ENCODE measurements around the gene RNF144A. TPM values are rescaled to one million over a fixed set of nuclear protein-coding genes. Genes with fewer than 3 reads are reported as not detected.

Gene RNF144A
- polyA plus RNA-seq, 1 donor from 2014 or later, result 0.83 TPM

GRCh38 chr2:7063789-7064188 is 146.6 kb downstream of the RNF144A start:
- Mint-ChIP-seq H3K27me3 (peaks cover 12% of the 10 kb centered on the region), H3K27ac (no peak overlapping the region), H3K36me3 (peaks cover 3% of the 10 kb centered on the region), H3K4me1 (peaks cover 10 to 12% (median 11%) of the 10 kb centered on the region in 3 donors), H3K9me3 (peaks cover 8 to 20% (median 11%) of the 10 kb centered on the region in 3 donors), H3K4me3 (no peak overlapping the region)

DNA sequence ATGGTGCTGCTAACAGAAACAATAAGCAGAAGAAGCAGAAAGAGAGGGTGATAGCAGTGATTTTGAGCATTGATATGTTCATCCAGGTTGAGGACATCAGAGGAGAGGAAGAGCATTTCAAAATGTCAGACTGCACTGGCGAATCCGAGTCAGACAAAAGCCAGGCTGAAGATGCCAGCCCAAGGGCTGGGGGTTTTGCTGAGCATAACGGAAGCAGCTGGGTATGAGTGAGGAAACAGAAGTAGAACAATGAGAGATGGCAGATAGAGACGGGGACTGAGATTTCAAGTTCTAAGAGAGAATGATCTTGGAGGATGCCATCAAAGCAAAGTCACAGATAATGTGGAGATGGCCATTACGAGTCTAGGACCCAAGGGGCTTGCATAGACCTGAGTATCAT is 151.2 kb downstream of the RNF144A start:
- H3K4me3 Mint-ChIP-seq, result peak overlapping the region in 1 of 4 donors; percentile 35
- no peaks in the 10 kb centered on the region for H3K4me1 Mint-ChIP-seq
- H3K36me3 Mint-ChIP-seq, result peaks cover 2% of the 10 kb centered on the region
- H3K27ac Mint-ChIP-seq, result peak overlapping the region in 1 of 3 donors; percentile 24
- peaks cover 12% of the 10 kb centered on the region for H3K27me3 Mint-ChIP-seq
- H3K9me3 Mint-ChIP-seq, result peaks cover 6 to 20% (median 9%) of the 10 kb centered on the region in 3 donors

- H3K4me3 Mint-ChIP-seq, result no peak overlapping the region
- no peaks in the 10 kb centered on the region for H3K4me1 Mint-ChIP-seq
- no peak overlapping the region for H3K27ac Mint-ChIP-seq
- peaks cover 2 to 7% (median 5%) of the 10 kb centered on the region in 3 donors for H3K9me3 Mint-ChIP-seq
- peaks cover 10% of the 10 kb centered on the region for H3K27me3 Mint-ChIP-seq
- peaks cover 3% of the 10 kb centered on the region for H3K36me3 Mint-ChIP-seq
Measured at GRCh38 chr2:7070483-7070882, 153.3 kb downstream of the RNF144A start.

GRCh38 chr2:7071154-7071553 is 153.9 kb downstream of the RNF144A start:
- H3K36me3 Mint-ChIP-seq, result peaks cover 3% of the 10 kb centered on the region
- H3K9me3 Mint-ChIP-seq, result peaks cover 2 to 7% (median 5%) of the 10 kb centered on the region in 3 donors
- no peak overlapping the region for H3K4me3 Mint-ChIP-seq
- no peaks in the 10 kb centered on the region for H3K4me1 Mint-ChIP-seq
- no peak overlapping the region for H3K27ac Mint-ChIP-seq
- H3K27me3 Mint-ChIP-seq, result peaks cover 10% of the 10 kb centered on the region

- Mint-ChIP-seq H3K27ac (no peak overlapping the region), H3K4me3 (no peak overlapping the region), H3K9me3 (peaks cover 2 to 7% (median 5%) of the 10 kb centered on the region in 3 donors), H3K27me3 (peaks cover 8% of the 10 kb centered on the region), H3K36me3 (peaks cover 3% of the 10 kb centered on the region), H3K4me1 (no peaks in the 10 kb centered on the region)
Measured at GRCh38 chr2:7071916-7072556, 154.8 kb downstream of the RNF144A start.

GRCh38 chr2:7073901-7074300 is 156.7 kb downstream of the RNF144A start:
- Mint-ChIP-seq H3K4me3 (no peak overlapping the region), H3K27me3 (peaks cover 4% of the 10 kb centered on the region), H3K27ac (no peak overlapping the region), H3K4me1 (no peaks in the 10 kb centered on the region), H3K9me3 (peaks cover 2 to 7% (median 4%) of the 10 kb centered on the region in 3 donors), H3K36me3 (peaks cover 3% of the 10 kb centered on the region)

GRCh38 chr2:7075834-7076233 is 158.6 kb downstream of the RNF144A start:
- Mint-ChIP-seq H3K27ac (no peak overlapping the region), H3K4me3 (no peak overlapping the region), H3K36me3 (peaks cover 3% of the 10 kb centered on the region), H3K4me1 (no peaks in the 10 kb centered on the region), H3K9me3 (peaks cover 2 to 7% (median 4%) of the 10 kb centered on the region in 3 donors), H3K27me3 (no peaks in the 10 kb centered on the region)

GRCh38 chr2:7077660-7078267 is 160.6 kb downstream of the RNF144A start:
- no peak overlapping the region for H3K27ac Mint-ChIP-seq
- H3K36me3 Mint-ChIP-seq, result peaks cover 2% of the 10 kb centered on the region
- H3K4me1 Mint-ChIP-seq, result no peaks in the 10 kb centered on the region
- no peak overlapping the region for H3K4me3 Mint-ChIP-seq
- H3K27me3 Mint-ChIP-seq, result no peaks in the 10 kb centered on the region
- peaks cover 0 to 2% (median 0%) of the 10 kb centered on the region in 3 donors for H3K9me3 Mint-ChIP-seq

DNA sequence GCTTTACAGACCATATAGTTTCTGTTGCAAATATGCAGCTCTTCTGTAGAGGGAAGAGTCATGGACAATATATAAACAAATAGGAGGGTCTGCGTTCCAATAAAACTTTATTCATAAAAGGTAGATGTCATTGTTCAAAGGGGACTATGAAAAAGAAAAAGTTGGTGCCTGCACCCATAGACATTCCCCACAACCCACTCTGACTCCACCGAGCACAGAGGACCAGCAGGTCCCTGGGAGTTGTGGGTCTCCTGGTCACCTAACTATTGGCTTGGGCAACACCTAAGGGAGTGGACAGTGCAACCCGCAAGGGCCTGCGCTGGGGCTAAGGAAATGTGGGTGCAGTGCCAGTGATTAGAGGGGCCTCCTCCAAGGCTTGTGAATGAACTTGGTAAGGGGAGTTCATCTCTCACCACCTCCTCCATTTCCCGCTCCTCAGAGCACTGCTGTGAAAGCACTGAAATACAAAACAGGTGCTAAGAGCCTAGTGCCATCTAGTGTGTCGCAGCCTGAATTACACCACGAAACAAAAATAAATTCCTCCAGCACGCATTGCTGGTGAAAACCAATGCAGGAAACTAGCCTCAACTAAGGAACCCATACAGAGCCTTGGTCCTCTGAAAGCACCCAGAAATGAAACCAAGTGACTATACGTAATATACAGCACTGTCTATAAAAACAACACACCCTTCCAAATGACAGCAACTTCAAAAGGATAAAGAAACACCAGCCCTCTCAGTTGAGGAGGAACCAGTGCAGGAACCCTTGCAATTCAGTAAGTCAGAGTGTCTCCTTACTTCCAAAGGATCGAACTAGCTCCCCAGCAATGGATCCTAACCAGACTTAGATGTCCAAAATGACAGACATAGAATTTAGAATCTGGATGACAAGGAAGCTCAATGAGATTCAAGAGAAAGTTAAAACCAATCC is 166.6 kb downstream of the RNF144A start:
- Mint-ChIP-seq H3K36me3 (peaks cover 5% of the 10 kb centered on the region), H3K4me1 (no peaks in the 10 kb centered on the region), H3K27me3 (peaks cover 4% of the 10 kb centered on the region), H3K4me3 (no peak overlapping the region), H3K27ac (no peak overlapping the region), H3K9me3 (peaks cover 7 to 16% (median 7%) of the 10 kb centered on the region in 3 donors)

DNA sequence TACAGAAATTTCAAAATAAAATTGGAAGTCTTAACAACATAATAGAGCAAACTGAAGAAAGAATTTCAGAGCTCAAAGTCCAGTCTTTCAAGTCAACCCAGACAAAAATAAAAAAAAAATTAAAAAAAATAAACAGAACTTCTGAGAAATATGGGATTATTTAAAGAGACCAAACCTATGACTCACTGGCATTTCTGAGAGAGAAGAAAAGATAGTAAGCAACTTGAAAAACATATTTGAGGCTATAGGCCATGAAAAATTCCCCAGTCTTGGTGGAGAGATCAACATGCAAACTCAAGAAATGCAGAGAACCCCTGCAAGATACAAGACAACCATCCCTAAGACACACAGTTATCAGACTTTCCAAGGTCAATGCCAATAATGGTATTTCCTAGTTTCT is 167.4 kb downstream of the RNF144A start:
- Mint-ChIP-seq H3K4me1 (no peaks in the 10 kb centered on the region), H3K36me3 (peaks cover 5% of the 10 kb centered on the region)

DNA sequence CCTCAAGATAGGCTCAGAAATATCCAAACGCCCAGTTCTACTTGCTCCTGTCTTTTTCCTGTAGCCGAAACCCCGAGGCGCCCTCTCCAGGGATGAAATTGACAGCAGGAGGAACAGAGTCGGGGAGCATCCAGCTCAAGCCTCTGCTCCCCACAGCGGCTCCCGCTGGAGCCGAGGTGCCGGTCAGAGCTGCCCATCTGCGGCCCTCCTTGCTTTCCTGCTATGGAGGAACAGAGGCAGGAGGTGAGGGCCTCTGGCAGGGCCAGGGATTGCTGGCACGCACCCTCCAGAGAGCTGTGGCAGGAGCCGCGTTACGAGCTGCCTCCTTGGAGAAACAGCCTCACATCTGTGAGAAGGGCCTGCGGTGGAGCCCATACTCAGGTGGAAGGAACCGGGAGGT is 172.1 kb downstream of the RNF144A start:
- Mint-ChIP-seq H3K4me1 (no peaks in the 10 kb centered on the region), H3K36me3 (peaks cover 5% of the 10 kb centered on the region), H3K27me3 (peaks cover 10% of the 10 kb centered on the region), H3K27ac (no peak overlapping the region), H3K4me3 (no peak overlapping the region), H3K9me3 (peaks cover 3 to 5% (median 3%) of the 10 kb centered on the region in 3 donors)

More for the DNA sequence above, 167.4 kb downstream of the RNF144A start:
- H3K4me3 Mint-ChIP-seq, result no peak overlapping the region
- H3K27me3 Mint-ChIP-seq, result peaks cover 4% of the 10 kb centered on the region
- H3K9me3 Mint-ChIP-seq, result peaks cover 7 to 16% (median 7%) of the 10 kb centered on the region in 3 donors
- no peak overlapping the region for H3K27ac Mint-ChIP-seq

- Mint-ChIP-seq H3K36me3 (peaks cover 5% of the 10 kb centered on the region), H3K4me1 (no peaks in the 10 kb centered on the region), H3K9me3 (peaks cover 0 to 4% (median 1%) of the 10 kb centered on the region in 3 donors), H3K27ac (no peak overlapping the region), H3K27me3 (peaks cover 9% of the 10 kb centered on the region), H3K4me3 (no peak overlapping the region)
Measured at GRCh38 chr2:7089898-7090510, 172.8 kb downstream of the RNF144A start.

GRCh38 chr2:7093376-7093775 is 176.2 kb downstream of the RNF144A start:
- no peak overlapping the region for H3K4me3 Mint-ChIP-seq
- no peak overlapping the region for H3K27ac Mint-ChIP-seq
- peaks cover 15% of the 10 kb centered on the region for H3K27me3 Mint-ChIP-seq

More at GRCh38 chr2:7093376-7093775, 176.2 kb downstream of the RNF144A start:
- Mint-ChIP-seq H3K4me1 (peaks cover 0 to 4% (median 4%) of the 10 kb centered on the region in 3 donors), H3K9me3 (no peaks in the 10 kb centered on the region), H3K36me3 (peaks cover 4% of the 10 kb centered on the region)

All from IgD-negative memory B cell (primary cell).